ENCODE data around the gene CD40.

GRCh38 chr20:46164254-46164653 is 46.1 kb downstream of the CD40 start:
- no peak for TF ChIP-seq EZH2 (IDR thresholded peaks at IDR 0.05; ENCODE audit: borderline replicate concordance, low read length)
- no peak for TF ChIP-seq CTCF (conservative IDR thresholded peaks at IDR 0.05 in 1 of 2, IDR thresholded peaks at IDR 0.05 in 1 of 2; ENCODE audit: extremely low read depth in 1 of 2, insufficient read depth in 1 of 2, low read depth in 1 of 2, low read length in 2 of 2)

Data from mammary epithelial cell (primary cell).